Measurements from ENCODE around the gene TNRC6A.

DNA sequence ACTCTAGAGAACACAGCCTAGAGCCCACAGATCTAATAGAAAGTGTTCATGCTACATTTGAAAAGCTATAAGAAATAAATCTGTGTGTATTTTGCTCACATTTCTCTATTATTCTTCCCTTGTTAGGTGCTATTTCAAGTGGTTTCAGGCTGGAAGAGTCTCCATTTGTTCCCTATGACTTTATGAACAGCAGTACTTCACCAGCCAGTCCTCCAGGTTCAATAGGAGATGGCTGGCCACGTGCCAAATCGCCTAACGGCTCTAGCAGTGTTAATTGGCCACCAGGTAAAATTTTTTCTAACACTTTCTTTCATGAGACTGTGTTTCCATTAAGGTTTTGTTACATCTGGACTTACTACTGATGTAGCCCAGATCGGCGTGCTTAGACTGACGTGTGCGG, 85.6 kb downstream of the TNRC6A start:
- TF ChIP-seq CTCF (IDR thresholded peaks at IDR 0.05): no peak
- no peak for TF ChIP-seq POLR2A (IDR thresholded peaks at IDR 0.05)
